ENCODE data around the gene EGLN3. TPM values are rescaled to one million over a fixed set of nuclear protein-coding genes. Genes with fewer than 3 reads are reported as not detected.
"Not testable (repeated sequence)": the region's sequence is repeated elsewhere in the genome, so short reads cannot be mapped to it uniquely, and the experiment has no call there.

The EGLN3 gene
- polyA plus RNA-seq, 10 donors = 38.1 to 79.9 (median 64.3) TPM

- no peak for DNase-seq
These were observed 13.9 kb upstream of the EGLN3 start for GRCh38 chr14:33964599-33965317.

- no peak for DNase-seq
These were observed 13.0 kb upstream of the EGLN3 start for GRCh38 chr14:33963892-33964291.

GRCh38 chr14:33962466-33962865 is 11.6 kb upstream of the EGLN3 start:
- not testable (repeated sequence) for DNase-seq

GRCh38 chr14:33962016-33962415 is 11.1 kb upstream of the EGLN3 start:
- DNase-seq = no peak

- no peak for DNase-seq
These were observed 8.8 kb upstream of the EGLN3 start for GRCh38 chr14:33959692-33960151.

GRCh38 chr14:33958605-33959226 is 7.8 kb upstream of the EGLN3 start:
- no peak for DNase-seq

GRCh38 chr14:33957993-33958392 is 7.1 kb upstream of the EGLN3 start:
- DNase-seq = no peak

GRCh38 chr14:33957299-33957698 is 6.4 kb upstream of the EGLN3 start:
- no peak for DNase-seq

GRCh38 chr14:33956640-33957039 is 5.8 kb upstream of the EGLN3 start:
- no peak for DNase-seq

- no peak for DNase-seq
These were observed 3.2 kb upstream of the EGLN3 start for GRCh38 chr14:33954016-33954598.

- DNase-seq = no peak
These were observed 1.7 kb upstream of the EGLN3 start for GRCh38 chr14:33952541-33952940.

- DNase-seq = no peak
These were observed 438 bp upstream of the EGLN3 start for GRCh38 chr14:33951183-33951840.

- peak in 1 of 3 donors; percentile 45 for DNase-seq
These were observed 1.4 kb downstream of the EGLN3 start for GRCh38 chr14:33949411-33949893.

GRCh38 chr14:33948869-33949408 is 1.9 kb downstream of the EGLN3 start:
- DNase-seq = peak in 1 of 3 donors; percentile 48

- DNase-seq = no peak
These were observed 2.6 kb downstream of the EGLN3 start for GRCh38 chr14:33948145-33948868.

- DNase-seq = peak in 2 of 3 donors; percentile 59 to 80
These were observed 4.0 kb downstream of the EGLN3 start for GRCh38 chr14:33946679-33947476.

GRCh38 chr14:33945210-33946088 is 5.4 kb downstream of the EGLN3 start:
- DNase-seq = no peak

GRCh38 chr14:33943096-33943883 is 7.6 kb downstream of the EGLN3 start:
- DNase-seq = no peak

- no peak for DNase-seq
These were observed 9.2 kb downstream of the EGLN3 start for GRCh38 chr14:33941718-33942117.

All from muscle of back (tissue), 11 donors.